NK-92 (cell line): ENCODE results near the gene SLC25A51.

Experiments
- DNase-seq: peaks from one replicate; lab custom pipeline; 2025; ENCODE audit not compliant: unreplicated experiment; lab: John Stamatoyannopoulos, UW

Gene SLC25A51

GRCh38 chr9:37839496-37840461 lies 64.1 kb downstream of the SLC25A51 start:
- DNase-seq = no peak
